ENCODE results near the gene SCFD1. TPM values are rescaled to one million over a fixed set of nuclear protein-coding genes. Genes with fewer than 3 reads are reported as not detected.
"Not testable (repeated sequence)": the region's sequence is repeated elsewhere in the genome, so short reads cannot be mapped to it uniquely, and the experiment has no call there.

SCFD1 gene
- total RNA-seq, 1 donor from 2014 or later = 25.2 TPM

GRCh38 chr14:30608533-30609006 is 13.5 kb upstream of the SCFD1 start:
- no peak for DNase-seq (ENCODE audit: low spot score)
- ATAC-seq = no peak

GRCh38 chr14:30610787-30611343 is 11.3 kb upstream of the SCFD1 start:
- ATAC-seq (peak; percentile 90), DNase-seq (ENCODE audit: low spot score) (peak; percentile 65)

GRCh38 chr14:30614155-30614554 is 8.0 kb upstream of the SCFD1 start:
- ATAC-seq (no peak), DNase-seq (ENCODE audit: low spot score) (no peak)

GRCh38 chr14:30620178-30620577 is 1.9 kb upstream of the SCFD1 start:
- no peak for ATAC-seq

GRCh38 chr14:30621354-30621939 is 672 bp upstream of the SCFD1 start:
- peak; percentile 40 for ATAC-seq
- no peak for DNase-seq (ENCODE audit: low spot score)

More at GRCh38 chr14:30620178-30620577, 1.9 kb upstream of the SCFD1 start:
- DNase-seq (ENCODE audit: low spot score) = no peak

GRCh38 chr14:30623412-30624131 is 1.5 kb downstream of the SCFD1 start:
- no peak for DNase-seq (ENCODE audit: low spot score)
- ATAC-seq = no peak

- ATAC-seq (no peak), DNase-seq (ENCODE audit: low spot score) (no peak)
Observed at GRCh38 chr14:30624132-30624423, 2.0 kb downstream of the SCFD1 start.

GRCh38 chr14:30625533-30625932 is 3.4 kb downstream of the SCFD1 start:
- no peak for ATAC-seq
- no peak for DNase-seq (ENCODE audit: low spot score)

GRCh38 chr14:30629432-30629831 is 7.3 kb downstream of the SCFD1 start:
- ATAC-seq = not testable (repeated sequence)

GRCh38 chr14:30630248-30630647 is 8.1 kb downstream of the SCFD1 start:
- no peak for DNase-seq (ENCODE audit: low spot score)
- no peak for ATAC-seq

More at GRCh38 chr14:30629432-30629831, 7.3 kb downstream of the SCFD1 start:
- not testable (repeated sequence) for DNase-seq (ENCODE audit: low spot score)

GRCh38 chr14:30632730-30633129 is 10.6 kb downstream of the SCFD1 start:
- DNase-seq (ENCODE audit: low spot score) (no peak), ATAC-seq (no peak)

GRCh38 chr14:30638926-30639325 is 16.8 kb downstream of the SCFD1 start:
- no peak for DNase-seq (ENCODE audit: low spot score)
- ATAC-seq = peak; percentile 58

GRCh38 chr14:30641207-30641606 is 19.1 kb downstream of the SCFD1 start:
- ATAC-seq (no peak), DNase-seq (ENCODE audit: low spot score) (no peak)

GRCh38 chr14:30644462-30644861 is 22.3 kb downstream of the SCFD1 start:
- DNase-seq (ENCODE audit: low spot score); ATAC-seq: not testable (repeated sequence)

GRCh38 chr14:30645600-30645999 is 23.5 kb downstream of the SCFD1 start:
- no peak for DNase-seq (ENCODE audit: low spot score)

GRCh38 chr14:30648471-30648870 is 26.4 kb downstream of the SCFD1 start:
- DNase-seq (ENCODE audit: low spot score) (no peak), ATAC-seq (no peak)

More at GRCh38 chr14:30645600-30645999, 23.5 kb downstream of the SCFD1 start:
- ATAC-seq = no peak

- DNase-seq (ENCODE audit: low spot score) (no peak), ATAC-seq (no peak)
Observed at GRCh38 chr14:30651937-30652336, 29.8 kb downstream of the SCFD1 start.

GRCh38 chr14:30655124-30655523 is 33.0 kb downstream of the SCFD1 start:
- ATAC-seq (no peak), DNase-seq (ENCODE audit: low spot score) (no peak)

- DNase-seq (ENCODE audit: low spot score) (no peak), ATAC-seq (no peak)
Observed at GRCh38 chr14:30655658-30656057, 33.5 kb downstream of the SCFD1 start.

- DNase-seq (ENCODE audit: low spot score) = no peak
Observed at GRCh38 chr14:30656190-30656632, 34.1 kb downstream of the SCFD1 start.

GRCh38 chr14:30657050-30657449 is 34.9 kb downstream of the SCFD1 start:
- DNase-seq (ENCODE audit: low spot score) = no peak
- ATAC-seq = peak; percentile 65

More at GRCh38 chr14:30656190-30656632, 34.1 kb downstream of the SCFD1 start:
- ATAC-seq = peak; percentile 93

GRCh38 chr14:30657606-30658163 is 35.6 kb downstream of the SCFD1 start:
- ATAC-seq (no peak), DNase-seq (ENCODE audit: low spot score) (no peak)

All from left lobe of liver (tissue), 2 donors.